NCI-H526 treated with DMSO at 0.1 percent for 48 hours (cell line): ENCODE measurements around the gene CDCA3.

Experiments
- DNase-seq: peaks from one replicate; lab custom pipeline; 2025; lab: John Stamatoyannopoulos, UW

The CDCA3 gene

GRCh38 chr12:6819106-6820030 is 31.7 kb downstream of the CDCA3 start:
- DNase-seq = no peak

DNA sequence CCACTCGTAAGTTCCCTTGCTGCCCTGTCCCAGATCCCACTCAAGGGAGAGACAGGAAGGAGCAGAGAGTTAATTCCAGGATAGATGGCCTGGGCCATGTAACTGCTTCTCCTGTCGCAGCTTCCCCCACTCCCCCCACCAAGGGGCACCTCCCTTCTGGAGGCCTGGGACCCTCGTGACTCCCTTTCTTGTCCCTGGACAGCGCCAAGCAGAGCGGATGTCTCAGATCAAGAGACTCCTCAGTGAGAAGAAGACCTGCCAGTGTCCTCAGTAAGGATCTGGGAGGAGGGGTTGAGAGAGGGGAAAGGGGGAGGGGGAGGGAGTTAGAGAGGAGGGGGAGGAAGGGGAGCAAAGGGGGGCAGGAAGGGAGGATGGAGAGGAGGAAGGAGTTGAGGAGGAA is 32.4 kb downstream of the CDCA3 start:
- no peak for DNase-seq

DNA sequence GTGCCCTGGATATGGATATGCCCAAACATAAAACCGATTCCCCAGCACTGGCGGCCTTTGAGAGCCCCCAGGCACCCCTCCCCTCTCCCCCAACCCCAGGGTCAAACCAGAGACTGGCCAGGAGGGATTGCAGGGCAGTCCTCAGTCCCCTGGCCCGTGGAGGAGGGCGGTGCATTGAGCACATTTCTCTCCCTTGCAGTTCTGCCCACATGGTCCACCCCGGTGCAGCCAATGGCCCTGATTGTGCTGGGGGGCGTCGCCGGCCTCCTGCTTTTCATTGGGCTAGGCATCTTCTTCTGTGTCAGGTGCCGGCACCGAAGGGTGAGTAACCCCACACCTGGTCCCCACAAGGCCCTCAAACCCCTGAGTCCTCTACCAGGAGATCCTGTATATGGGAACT is 32.9 kb downstream of the CDCA3 start:
- DNase-seq = no peak

- no peak for DNase-seq
These were observed 33.4 kb downstream of the CDCA3 start for GRCh38 chr12:6817662-6818157.

DNA sequence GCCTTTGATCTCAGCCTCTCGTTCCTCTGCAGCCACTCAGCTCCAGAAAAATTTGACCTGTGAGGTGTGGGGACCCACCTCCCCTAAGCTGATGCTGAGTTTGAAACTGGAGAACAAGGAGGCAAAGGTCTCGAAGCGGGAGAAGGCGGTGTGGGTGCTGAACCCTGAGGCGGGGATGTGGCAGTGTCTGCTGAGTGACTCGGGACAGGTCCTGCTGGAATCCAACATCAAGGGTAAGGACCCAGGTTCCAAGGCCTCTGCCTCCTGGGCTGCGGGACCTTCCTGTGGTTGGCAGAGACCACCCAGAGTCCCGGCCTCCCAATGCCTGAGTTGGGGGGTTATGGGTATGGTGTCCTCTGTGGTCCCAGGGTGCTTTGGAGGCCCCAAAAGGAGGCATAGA is 34.0 kb downstream of the CDCA3 start:
- DNase-seq = no peak

GRCh38 chr12:6816598-6816997 is 34.5 kb downstream of the CDCA3 start:
- no peak for DNase-seq

DNA sequence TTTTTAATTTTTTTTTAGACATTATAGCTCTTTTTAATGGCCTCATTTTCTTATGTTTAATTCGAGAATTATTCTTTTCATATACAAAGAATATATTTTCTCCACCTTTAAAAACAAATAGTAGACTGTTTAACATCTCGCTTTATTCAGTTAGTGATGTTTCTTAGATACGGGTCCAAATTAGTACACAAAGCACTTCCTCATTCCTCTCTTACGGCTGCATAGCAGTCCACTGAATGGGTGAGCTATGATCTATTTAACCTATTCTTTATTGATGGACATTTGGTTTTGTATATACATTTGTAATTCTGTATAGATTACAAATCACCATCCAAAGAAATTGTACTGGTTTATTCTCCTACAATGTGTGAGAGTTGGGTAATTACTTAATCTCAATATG is 37.7 kb downstream of the CDCA3 start:
- DNase-seq = no peak

DNA sequence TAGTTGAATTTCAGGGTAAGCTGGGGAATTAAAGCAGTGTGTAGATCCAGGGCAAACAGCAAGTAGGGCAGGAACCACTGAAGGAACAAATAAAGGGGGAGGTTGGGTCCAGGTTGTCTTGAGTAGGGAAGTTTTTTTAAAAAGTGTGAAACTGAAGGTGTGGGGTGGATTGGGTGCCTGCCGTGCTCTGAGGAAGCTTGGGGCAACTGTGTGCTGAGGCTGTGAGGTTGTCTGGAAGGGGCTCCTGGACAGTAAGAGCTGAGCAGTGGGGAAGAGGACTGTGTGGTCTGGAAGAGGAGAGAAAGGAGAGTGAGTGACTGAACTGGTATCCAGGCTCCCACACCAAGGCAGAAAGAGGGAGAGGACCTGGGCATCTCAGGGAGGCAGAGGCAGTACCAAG is 40.3 kb downstream of the CDCA3 start:
- no peak for DNase-seq

- DNase-seq = no peak
These were observed 42.0 kb downstream of the CDCA3 start for GRCh38 chr12:6809056-6809455.

DNA sequence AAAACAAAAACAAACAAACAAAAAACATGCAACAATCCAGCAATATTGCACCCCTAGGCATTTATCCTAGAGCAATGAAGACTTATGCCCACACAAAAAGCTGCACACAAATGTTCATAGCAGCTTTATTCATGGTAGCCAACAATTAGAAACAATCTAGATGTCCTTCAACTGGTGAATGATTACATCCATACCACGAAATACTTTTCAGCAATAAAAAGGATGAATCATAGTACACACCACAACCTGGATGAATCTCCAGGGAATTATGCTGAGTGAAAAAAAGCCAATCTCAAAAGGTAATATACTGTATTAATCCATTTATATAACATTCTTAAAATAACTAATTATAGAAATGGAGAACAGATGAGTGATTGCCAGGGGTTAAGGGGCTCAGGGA is 43.9 kb downstream of the CDCA3 start:
- no peak for DNase-seq

GRCh38 chr12:6799147-6799546 is 51.9 kb downstream of the CDCA3 start:
- no peak for DNase-seq
